Activated CD8-positive, alpha-beta memory T cell treated with anti-CD3 and anti-CD28 coated beads for 4 hours (primary cell): ENCODE data around the gene EEFSEC.
A peak's percentile ranks its signal among the peaks of the same experiment; 100 is the strongest.

Experiments
- DNase-seq, 2 donors: peaks; one replicate each; pipeline ENCODE4 v3.0.0-alpha.2; 2020; ENCODE audit warnings: low read depth in 2 of 2

Gene EEFSEC

DNA sequence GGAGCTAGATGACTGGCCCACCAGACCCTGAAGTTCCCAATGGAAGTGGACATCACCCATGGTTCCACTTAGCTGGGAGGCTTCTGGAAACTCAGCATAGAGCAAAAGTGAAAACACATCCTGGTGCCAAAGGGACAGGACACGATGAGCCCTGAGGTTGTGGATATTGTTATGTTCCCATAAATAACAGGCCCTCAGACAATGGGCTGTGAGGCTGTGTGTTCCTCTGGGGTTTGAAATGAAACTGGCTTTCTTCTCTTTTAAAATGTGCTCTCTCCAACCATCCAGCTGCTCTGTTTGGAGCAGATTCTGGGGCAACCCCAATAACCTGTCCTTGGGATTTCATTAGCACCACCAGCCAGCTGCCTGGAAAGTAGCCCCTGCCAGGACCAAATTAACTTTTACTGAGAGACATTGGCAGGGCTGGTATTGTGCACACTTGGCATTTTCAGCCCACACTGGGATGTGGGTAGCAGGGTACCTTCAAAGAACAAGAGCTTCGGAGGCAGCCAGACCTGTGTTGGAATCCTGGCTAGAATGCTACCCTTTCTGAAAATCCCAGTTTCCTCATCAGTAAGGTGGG is 215.9 kb downstream of the EEFSEC start:
- no peak for DNase-seq

DNA sequence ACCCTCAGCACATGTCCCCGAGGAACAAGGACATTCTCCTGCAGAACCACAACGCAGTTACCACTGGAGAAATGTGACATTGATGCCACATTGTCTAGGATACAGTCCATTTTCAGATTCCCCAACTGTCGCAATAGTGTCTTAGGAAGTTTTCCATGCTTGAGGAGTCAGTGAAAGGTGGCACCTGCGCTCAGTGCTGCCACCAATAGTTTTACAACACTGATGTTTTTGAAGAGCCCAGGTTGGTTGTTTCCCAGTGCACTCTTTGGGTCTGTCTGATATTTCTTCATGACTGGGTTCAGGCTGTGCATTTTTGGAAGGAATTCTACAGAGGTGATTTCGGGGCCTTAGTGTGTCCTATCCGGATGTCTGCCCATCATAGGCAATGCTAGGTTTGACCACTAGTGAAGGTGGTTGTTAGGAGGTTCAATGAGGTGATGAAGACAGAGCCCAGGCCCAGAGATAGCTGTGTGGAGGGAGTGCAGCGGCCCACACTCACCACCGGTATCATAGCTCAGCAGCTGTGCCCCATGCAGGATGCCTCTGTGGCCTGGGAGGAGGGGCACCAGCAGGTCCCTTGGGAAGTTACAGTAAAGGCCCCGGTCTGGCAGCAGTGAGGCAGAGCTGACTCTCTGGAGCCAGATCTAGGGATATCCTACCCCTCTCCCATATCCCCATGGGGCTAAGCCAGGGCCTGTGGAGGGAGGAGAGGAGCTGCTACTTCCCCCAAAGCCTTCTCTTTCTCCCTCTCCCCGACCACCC is 216.8 kb downstream of the EEFSEC start:
- no peak for DNase-seq

DNA sequence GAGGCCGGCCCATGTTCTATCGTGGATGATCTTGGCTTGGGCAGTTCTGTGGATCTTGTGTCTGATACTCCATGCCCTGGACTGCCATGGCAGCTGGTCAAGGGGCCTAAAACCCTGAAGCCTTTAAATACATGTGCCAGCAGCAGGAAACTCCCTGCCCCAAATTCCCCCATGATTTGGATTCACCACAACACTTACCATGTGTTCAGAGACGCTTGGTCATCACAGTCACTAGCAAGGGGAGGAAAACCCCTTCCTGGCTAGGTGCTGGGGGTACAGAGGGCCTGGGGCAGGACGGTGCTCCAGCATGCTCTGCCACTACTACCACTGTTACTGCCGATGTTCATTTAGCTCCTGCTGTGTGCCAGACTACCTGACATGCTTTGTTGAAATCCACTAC is 219.0 kb downstream of the EEFSEC start:
- no peak for DNase-seq

DNA sequence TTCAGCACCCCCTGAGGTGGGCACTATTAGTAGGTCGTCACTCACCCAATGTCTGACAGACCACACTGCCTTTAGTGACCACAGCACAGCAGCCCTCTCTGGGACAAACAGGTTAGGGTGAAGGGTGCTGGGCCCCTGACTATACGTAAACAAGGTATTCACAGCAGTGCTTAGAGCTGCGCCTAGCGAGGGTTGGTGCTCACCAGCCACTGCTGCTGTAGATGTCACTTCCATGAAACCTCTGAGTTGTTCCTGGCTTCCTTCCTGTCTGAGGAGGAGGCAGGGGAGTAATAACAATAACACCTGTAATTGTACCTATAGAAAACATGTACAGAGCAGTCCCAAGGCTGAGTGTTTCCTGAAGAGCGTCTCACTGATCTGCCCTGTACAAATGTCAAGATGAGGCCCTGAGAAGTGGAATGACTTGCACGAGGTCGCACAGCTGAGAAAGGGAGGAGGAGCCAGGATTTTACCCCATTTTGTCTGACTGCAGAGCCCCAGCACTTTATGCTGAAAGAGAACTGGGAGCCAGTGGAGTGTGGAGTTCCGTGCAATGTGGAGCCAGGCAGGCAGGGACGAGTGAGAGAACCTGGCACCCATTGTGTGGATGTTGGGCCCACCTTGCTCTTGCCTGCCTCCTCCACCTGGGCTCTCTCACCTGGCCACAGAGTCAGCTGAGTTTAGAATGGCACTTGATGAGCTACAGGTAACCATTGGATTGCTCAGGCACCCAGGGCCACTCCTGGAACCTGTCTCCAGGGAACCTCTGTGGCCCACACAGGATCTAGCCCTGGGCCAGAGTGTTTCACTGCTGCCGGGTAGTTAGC is 219.6 kb downstream of the EEFSEC start:
- no peak for DNase-seq

DNA sequence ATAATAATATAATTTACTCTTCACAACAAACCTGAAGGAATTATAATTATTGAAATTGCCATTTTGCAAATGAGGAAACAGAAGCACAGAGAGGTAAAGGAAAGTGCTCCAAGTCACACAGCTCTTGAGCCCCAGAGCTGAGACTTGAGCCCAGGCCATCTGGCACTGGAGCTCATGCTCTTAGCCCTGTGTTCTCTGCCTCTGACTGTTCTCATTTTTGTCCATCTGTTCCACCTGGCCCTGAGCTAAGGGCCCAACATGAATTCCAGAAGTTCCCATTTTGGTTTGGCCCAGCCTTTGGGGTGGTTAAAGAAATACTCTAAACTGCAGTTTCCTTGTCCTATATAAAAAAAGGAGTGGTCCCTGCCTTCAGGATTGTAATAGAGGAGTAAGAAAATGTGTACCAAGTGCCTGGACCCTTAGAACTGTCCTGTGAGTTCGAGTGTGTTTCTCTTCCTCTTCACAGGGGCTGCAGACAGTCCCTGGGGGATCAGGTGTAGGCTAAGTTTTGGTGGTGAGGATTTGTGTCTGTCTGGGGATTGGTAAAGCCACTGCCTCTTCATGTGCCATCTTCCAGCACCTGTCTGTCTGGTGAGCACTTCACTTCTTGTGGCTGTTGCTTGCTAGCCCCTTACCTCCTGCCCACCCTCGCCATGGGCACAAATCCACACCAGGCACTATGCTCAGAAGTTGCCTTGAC is 221.6 kb downstream of the EEFSEC start:
- no peak for DNase-seq

DNA sequence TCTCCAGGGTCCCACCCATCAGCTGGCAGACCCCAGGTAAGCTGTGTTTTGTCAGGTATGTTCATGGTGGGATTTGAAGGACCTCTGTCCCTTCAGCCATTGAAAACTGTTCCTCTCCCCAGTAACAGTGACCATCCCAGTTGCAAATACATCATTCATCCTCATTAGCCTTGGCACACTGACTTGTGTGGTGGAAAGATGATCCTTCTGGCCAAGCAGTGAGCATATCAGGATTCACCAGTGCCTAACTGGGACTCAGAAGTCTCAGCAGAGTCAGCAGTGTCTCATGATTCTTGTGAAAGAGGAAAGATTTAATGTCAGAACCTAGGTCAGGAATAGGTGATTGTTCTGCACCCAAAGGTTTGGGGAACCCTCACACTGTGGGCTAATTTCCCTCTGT is 223.2 kb downstream of the EEFSEC start:
- DNase-seq: no peak

DNA sequence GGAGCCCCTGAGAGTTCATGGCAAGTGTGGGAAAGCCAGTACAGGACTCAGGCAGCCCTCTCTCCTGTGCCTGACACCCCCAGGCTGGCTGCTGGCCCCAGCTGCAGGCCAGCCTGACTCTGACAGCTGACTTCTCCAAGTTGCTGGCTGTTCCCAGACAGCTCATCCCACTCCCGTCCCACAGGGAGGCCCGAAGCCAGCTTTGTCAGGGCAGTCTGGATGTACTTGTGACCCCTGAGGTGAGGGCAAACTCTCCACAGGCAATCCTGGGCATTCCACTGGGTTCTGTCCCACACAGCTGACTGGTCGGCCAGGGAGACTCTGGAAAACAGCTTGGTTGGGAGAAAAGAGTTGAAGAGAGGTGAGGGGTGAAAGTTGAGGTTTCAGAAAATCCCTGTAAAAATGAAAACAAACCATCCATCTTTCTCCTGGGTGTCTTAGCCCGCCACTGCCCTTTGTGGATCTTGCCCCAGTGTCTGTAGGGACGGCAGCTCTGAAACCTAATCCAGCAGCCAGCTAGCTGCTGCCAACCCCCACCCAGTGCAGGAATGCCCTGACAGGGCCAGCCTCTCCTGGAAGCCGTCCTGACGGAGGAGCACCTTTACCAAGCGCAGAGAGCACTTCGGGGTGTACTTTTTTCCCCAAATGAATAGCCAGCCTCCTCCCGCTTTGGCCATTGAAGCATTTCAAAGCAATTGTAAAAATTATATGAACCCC is 225.5 kb downstream of the EEFSEC start:
- DNase-seq: no peak

DNA sequence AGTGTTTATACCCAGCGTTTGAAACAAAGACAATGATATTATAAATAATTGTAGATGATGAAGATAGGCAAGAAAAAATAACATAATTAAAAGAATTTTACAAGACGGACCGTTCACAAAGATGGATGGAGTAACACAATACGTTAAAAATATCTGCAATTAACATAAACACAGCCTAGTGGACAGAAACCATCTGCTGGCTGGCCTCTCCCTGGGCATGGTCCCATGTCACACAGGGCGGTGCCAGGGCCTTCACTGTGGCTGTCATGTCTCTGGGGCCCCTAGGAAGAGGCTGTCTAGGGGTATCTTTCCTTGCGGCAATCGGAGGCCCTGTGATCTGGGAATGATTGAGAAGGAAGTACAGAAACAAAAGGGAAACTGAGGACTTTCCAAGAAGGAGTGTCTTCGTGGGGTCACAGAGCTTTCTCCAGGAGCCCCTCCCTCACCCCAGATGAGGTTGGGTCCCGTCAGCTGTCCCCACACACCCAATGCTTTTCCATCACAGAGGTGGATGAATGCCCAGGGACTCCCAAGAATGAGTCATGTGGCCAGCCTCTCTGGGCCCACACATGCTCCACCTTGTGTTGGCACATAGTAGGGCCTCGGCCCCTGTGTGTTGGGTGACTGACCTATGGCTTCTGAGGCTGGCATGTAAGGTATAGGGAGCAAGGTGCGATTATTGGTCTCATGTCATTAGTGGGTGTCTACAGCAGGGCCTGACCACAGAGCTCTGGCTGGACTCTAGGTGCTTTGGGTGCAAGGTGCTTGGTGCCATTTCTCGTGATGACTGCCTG is 226.3 kb downstream of the EEFSEC start:
- DNase-seq: no peak

DNA sequence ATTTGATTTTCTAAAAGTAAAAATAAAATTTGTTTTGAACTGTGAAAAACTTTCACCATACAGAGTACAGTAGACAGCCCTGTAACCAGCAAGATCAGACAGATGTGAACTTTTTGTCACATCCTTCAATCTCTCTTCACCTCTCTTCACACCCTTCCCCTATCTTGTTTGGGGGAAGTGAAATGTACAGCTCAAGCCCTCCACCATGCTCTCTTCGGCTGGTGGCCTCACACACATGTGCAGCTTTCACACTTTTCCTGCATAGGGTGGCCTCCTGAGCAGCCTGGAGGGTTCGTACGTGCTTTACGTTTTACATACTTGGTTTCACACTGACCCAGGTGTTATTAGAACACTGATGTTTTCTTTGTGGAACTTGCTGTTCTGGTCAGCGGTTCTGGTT is 227.0 kb downstream of the EEFSEC start:
- DNase-seq: no peak

DNA sequence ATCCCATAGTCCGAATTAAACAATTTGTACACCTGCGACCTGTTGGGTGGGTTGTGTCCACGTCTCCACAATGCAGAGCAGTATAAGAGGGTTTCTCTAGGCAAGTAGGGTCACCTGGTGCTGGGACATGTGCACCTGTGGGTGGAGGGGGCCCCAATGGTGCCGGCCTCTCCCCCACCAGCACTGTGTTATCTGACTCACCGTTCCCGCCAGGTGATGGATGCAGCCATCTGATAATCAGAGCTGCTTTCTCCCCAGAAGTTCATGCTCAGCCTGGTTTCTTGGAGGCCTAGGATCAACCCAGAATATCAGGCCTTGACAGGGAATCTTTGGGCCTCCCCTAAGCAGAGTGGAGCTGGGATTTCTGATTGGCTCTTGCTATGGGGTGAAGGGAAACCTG is 227.4 kb downstream of the EEFSEC start:
- DNase-seq: no peak

DNA sequence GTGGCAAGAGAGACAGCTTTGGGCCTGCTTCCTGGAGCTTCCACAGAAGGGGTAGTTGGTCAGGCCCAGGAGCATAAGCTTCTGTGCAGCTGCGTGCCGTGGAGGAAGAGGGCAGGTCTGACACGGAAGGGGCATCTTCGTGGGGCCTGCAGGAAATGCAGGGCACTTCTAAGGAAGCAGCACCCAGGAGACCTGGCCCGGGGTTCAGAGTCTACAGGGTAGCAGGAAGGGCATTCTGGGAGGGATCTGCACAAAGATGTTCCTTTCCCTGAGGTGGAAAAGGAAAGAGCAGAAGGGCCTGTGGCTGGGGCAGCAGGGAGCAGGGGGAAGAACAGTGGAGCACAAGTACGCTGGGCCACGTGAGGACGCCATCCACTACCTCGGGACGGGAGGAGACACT is 228.3 kb downstream of the EEFSEC start:
- DNase-seq: no peak

DNA sequence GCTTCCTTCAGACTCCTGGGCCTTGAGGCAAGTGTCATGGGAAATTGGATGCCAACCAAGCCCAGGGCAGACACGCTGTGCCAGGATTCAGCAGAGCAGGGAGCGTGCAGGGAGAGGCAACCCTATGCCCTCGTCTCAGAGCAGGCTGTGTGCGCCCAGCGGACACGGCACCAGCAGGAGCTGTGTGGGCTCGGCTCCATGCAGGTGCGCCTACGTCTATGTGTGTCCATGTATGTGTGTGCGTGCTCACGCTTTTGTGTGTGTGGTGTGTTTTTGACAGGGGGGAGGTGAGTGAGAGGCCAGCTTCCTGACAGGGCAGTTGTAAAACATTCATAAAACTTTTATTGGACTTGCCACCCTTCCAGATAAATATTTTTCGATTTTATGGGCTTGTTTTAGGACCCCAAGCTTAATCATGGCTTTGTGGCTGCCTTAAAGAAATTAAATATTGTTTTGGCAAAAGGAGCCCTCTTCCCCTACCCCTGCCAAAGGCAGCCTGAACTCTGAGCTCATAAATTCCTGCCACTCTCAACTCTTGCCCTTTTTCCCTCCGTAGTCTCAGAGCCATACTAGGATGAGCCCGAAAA is 229.0 kb downstream of the EEFSEC start:
- no peak for DNase-seq

DNA sequence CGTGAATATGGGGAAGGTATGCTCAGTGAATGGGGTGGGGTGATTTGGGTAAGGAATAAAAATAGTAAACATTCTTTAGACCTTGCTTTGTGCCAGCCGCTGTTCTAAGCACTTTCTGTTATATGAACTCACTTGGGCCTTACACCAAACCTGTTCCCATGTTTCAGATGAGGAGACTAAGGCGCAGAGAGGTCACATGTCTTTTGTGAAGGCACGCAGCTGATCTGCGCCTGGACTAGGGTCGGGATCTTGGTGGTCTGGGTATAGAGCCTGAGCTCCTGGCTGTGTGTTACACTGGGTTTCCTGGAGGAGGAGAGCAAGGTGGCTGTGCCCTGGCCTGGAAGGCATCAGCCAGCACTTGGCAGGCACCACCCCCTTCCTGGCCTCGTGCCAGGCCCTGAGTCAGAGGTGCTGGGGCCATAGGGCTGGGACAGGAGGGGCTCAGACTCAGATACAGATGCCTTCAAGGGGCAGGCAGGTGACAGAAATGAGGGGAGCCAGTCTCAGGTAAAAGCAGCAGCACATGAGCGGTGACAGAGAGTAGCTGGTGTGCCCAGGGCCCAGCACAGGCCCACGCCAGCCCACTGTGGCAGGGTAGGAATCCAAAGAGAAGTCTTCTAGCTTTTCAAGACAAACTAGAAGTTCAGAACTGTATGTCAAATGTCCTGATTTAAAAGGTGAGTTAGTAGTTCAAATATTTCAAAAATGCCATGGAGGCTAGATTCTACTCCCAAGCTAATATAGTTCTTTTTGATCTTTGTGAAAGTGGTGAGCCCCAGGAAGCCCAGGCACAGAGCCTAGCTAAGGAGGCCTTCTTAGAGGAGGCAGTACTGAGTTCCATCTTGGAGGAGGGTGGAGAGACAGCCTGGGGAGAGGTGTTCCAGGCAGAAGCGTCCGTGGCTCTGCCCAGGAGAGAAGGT is 230.3 kb downstream of the EEFSEC start:
- DNase-seq: peak; percentile 8 to 51

DNA sequence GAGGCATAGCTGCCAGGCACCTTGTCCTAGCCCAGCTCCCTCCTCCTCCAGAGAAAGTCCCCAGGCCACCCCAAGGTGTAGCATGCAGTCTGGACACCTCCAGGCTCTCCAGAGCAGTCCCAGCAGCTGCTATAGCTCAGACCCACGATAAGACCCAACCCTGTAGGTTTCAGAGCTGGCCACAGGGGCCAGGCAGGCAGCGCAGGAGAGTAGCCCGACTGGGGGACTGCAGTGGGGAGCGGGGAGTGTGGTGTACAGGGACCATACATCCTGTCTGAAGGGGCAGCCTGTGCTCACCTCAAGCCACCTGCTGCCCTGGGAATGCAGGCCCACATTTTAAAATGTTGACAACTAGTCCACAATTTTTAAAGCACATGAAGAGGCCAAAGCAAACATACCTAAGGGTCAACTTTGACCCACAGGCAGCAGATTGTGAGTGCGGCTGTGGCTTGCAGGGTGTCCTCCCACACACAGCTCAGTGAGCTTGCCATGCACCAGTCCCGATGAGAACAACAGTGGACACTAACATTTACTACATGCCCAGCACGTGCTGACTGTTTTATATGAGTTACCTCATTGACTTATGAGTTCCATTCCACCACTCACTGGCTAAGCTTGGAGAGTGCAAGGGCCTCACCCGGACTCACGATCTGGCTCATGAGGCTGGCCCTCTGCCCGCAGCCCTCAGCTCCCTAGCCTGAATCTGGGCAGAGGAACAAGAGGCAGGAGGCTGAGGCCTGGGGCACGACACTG is 232.0 kb downstream of the EEFSEC start:
- DNase-seq: no peak

DNA sequence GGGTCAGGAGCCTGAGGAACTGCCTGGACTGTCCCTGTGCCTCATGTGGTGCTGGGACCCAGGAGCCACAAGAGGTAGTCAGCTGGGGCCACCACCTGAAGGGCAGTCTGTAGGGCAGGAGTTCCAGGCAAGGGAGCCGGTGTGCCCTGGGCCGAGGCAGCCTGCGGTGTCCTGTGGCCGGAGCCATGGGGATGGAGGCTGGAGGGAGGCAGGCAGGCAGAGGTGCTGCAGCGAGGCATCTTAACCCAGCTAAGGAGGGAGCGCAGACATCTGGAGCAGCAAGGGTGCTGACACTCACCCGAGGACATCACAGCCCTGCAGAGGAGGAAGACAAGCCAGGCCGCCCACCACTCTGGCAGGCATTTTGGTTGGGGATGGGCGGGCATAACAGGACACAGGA is 235.7 kb downstream of the EEFSEC start:
- DNase-seq: no peak

DNA sequence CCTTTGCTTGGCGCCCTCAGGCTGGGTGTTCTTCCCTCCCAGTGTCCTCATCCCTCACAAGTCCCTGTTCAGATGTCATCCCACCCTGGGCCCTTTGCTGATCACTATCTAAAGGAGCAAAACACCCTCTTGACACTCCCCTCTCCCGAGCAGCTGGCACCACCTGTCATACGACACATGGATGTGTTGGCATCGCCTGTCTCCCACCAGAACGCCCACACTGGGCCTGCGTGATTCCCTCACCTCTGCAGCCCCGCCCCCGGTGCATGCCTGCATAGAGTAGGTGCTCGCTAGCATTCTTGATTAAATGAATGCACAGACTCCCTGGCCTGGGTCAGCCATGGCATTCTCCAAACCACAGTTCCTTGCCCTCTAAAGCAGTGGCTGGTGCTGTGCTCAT is 237.6 kb downstream of the EEFSEC start:
- DNase-seq: no peak

DNA sequence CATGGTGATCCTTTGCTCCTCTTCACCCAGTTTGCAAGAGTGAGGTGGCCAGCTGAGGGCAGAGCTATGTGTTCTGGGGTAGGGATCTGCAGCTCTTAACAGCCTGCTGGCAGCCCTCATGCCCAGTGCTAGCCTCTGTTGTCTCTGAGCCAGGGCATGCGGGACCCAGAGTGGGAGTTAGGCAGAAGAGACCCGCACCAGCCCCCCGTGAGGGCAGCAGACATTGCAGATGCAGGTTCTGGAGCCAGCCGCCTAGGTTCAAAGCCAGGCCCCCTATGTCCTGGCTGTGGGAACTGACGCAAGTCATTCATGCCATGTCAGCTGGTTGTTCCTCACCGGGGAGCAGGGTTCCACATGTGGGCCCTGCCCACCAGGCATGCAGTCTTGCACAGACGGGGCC is 238.7 kb downstream of the EEFSEC start:
- DNase-seq: no peak

DNA sequence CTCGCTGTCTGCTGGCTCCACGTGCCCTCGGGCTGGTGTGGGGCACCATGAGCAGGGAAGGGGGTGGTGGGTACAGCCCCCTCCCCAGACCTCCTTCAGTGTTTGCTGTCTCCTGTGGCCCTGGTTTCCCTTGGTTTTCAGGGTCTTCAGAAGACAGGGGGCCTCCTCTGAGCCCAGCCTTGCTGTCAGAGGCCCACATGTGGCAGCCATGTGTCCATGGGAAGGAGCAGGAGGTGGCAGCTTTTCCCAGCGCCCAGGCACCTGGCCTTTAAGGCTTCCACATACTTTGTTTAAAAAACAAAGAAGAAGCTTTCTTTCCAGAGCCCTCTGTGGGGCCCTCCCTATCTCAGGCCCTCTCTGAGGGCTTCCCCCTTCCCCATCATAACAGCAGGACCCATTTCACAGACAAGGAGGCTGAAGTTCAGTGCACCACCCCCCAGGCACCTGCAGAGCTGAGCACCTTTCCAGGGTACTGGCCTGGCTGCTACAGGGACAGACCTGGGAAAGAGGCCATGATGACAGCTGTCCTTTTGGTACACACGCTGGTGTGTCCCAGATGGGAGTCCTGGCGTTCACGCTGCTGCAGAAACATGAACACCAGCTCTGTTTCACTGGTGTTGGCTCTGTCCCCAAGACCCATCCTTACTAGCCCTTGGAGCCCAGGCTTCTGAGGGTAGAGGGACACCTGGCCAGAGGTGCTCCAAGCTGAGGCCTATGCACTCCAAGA is 239.7 kb downstream of the EEFSEC start:
- no peak for DNase-seq
